ENCODE results near the gene TMEM74B.

DNA sequence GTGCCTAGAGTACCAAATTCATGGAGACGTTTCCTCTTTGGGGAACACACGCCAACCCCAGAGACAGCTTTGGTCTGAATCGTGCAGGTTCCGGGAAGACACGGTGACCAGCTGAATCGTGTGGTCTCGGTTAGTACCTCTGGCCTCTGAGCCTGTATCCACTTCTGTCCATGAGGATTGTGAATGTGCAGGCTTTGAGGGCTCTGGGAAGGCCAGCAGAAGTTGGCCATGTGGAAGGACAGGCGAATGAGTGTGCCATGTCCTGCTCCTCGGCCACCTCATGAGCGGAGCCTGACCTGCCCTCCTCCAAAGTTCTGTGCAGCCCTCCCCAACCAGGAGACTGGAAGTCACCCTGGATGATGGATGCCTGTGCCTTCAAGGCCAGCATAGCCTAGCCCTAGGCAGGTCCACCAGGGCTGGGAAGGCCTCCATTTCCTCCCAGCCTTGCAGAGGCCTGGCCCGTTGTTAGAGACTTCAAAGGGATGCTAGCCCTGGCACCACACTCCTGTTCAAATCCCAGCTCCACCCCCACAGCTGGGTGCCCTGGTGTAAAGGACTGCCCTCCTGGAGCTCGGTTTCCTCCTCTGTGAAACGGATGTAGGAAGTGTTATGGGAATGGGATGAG lies 1.7 kb upstream of the TMEM74B start:
- TF ChIP-seq POLR2AphosphoS5 (IDR thresholded peaks at IDR 0.05): no peak
- TF ChIP-seq, protein P1, sequence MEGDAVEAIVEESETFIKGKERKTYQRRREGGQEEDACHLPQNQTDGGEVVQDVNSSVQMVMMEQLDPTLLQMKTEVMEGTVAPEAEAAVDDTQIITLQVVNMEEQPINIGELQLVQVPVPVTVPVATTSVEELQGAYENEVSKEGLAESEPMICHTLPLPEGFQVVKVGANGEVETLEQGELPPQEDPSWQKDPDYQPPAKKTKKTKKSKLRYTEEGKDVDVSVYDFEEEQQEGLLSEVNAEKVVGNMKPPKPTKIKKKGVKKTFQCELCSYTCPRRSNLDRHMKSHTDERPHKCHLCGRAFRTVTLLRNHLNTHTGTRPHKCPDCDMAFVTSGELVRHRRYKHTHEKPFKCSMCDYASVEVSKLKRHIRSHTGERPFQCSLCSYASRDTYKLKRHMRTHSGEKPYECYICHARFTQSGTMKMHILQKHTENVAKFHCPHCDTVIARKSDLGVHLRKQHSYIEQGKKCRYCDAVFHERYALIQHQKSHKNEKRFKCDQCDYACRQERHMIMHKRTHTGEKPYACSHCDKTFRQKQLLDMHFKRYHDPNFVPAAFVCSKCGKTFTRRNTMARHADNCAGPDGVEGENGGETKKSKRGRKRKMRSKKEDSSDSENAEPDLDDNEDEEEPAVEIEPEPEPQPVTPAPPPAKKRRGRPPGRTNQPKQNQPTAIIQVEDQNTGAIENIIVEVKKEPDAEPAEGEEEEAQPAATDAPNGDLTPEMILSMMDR (IDR thresholded peaks at IDR 0.05 in 8 of 11, conservative IDR thresholded peaks at IDR 0.05 in 3 of 11): no peak

All from spleen (tissue), 7 donors.